B cell (primary cell): ENCODE data around the gene SUGCT. TPM values are rescaled to one million over a fixed set of nuclear protein-coding genes. Genes with fewer than 3 reads are reported as not detected.

Experiments
- ATAC-seq: fragments of 200-7000 bp; cut with Tn5 transposase; one replicate; pipeline ENCODE4 v1.10.0; 2021; ENCODE audit warnings: low read depth, mild to moderate bottlenecking, moderate number of reproducible peaks, moderate library complexity
- CTCF ChIA-PET: fragments of 350-600 bp; sonication (Branson Sonifier 250); formaldehyde crosslinking; loops from one replicate; lab custom pipeline; 2021; ENCODE audit warnings: antibody characterized with exemption, inconsistent platforms; lab: Charles Lee
- POLR2A ChIA-PET: fragments of 350-600 bp; sonication (Branson Sonifier 250); formaldehyde crosslinking; loops from one replicate; lab custom pipeline; 2021; ENCODE audit warnings: antibody characterized with exemption; lab: Charles Lee
- DNase-seq: peaks from one replicate; pipeline ENCODE4 v3.0.0; 2013
- H2AFZ ChIP-seq: 2 replicates; pipeline ENCODE4 v1.6.1; 2012; ENCODE audit warnings: mild to moderate bottlenecking, low read depth, low read length; ENCODE audit not compliant: insufficient read depth, poor library complexity, severe bottlenecking
- H3K27ac ChIP-seq, 2 donors: 1 replicate in 1 of 2; 2 replicates in 1 of 2; pipeline ENCODE4 v1.5.1; 2012 to 2013; ENCODE audit warnings: low read length in 2 of 2, mild to moderate bottlenecking in 2 of 2, moderate library complexity in 1 of 2
- H3K27me3 ChIP-seq, 4 experiments: fragments of 200-600 bp in 1 of 4; sonication (generic) in 1 of 4; replicated peaks in 1 of 4; 1 replicate in 2 of 4; 2 replicates in 2 of 4; pipeline versions ENCODE4 v1.6.1 to v1.7.0; 2013 to 2016; ENCODE audit warnings: low read length in 3 of 4, mild to moderate bottlenecking in 2 of 4, mixed read lengths in 1 of 4, moderate library complexity in 1 of 4; ENCODE audit not compliant: insufficient read depth in 4 of 4, control insufficient read depth in 3 of 4; ENCODE audit errors: control extremely low read depth in 1 of 4
- H3K36me3 ChIP-seq, 2 experiments: replicated peaks in 1 of 2; 1 replicate in 1 of 2; 2 replicates in 1 of 2; pipeline versions ENCODE4 v1.6.1 to v1.7.1; 2013; ENCODE audit warnings: low read length in 1 of 2; ENCODE audit not compliant: insufficient read depth in 2 of 2, control insufficient read depth in 1 of 2; ENCODE audit errors: control extremely low read depth in 1 of 2, extremely low read depth in 1 of 2
- H3K4me1 ChIP-seq, 2 donors: fragments of 200-600 bp in 1 of 2; sonication (generic) in 1 of 2; 1 replicate in 1 of 2; 2 replicates in 1 of 2; pipeline versions ENCODE4 v1.5.1 to v1.6.1; 2013 to 2017; ENCODE audit warnings: low read length in 2 of 2; ENCODE audit not compliant: control insufficient read depth in 2 of 2, insufficient read depth in 2 of 2
- H3K4me2 ChIP-seq: replicated peaks from 2 replicates; pipeline ENCODE3; 2012; ENCODE audit warnings: mild to moderate bottlenecking, low read depth, low read length; ENCODE audit not compliant: poor library complexity, severe bottlenecking
- H3K4me3 ChIP-seq, 5 experiments: fragments of 200-600 bp in 1 of 5; sonication (generic) in 1 of 5; 1 replicate in 3 of 5; 2 replicates in 2 of 5; pipeline versions ENCODE4 v1.5.1 to v1.7.0; 2011 to 2016; ENCODE audit warnings: low read length in 4 of 5, mild to moderate bottlenecking in 4 of 5, low read depth in 2 of 5, control low read depth in 1 of 5, moderate library complexity in 1 of 5; ENCODE audit not compliant: insufficient read depth in 1 of 5; ENCODE audit errors: control extremely low read depth in 1 of 5, extremely low read depth in 1 of 5
- H3K79me2 ChIP-seq: fragments of 200-600 bp; sonication (generic); one replicate; pipeline ENCODE4 v1.6.0; 2016; ENCODE audit warnings: low read length; ENCODE audit not compliant: control insufficient read depth, insufficient read depth
- H3K9ac ChIP-seq: fragments of 200-600 bp; sonication (generic); 2 replicates; pipeline ENCODE4 v1.6.1; 2017; ENCODE audit warnings: mild to moderate bottlenecking, low read length, moderate library complexity
- H3K9me3 ChIP-seq, 3 donors: one replicate each; pipeline versions ENCODE4 v1.6.1 to v1.7.1; 2013; ENCODE audit warnings: low read length in 2 of 3; ENCODE audit not compliant: control insufficient read depth in 2 of 3, insufficient read depth in 1 of 3; ENCODE audit errors: control extremely low read depth in 1 of 3
- H4K20me1 ChIP-seq: 2 replicates; pipeline ENCODE4 v1.6.0; 2012; ENCODE audit warnings: mild to moderate bottlenecking, low read length; ENCODE audit not compliant: insufficient read depth, control insufficient read depth, poor library complexity, severe bottlenecking
- H3K27ac Mint-ChIP-seq: one replicate; pipeline ENCODE4 v1.8.0; 2021; ENCODE audit warnings: mixed read lengths
- H3K27me3 Mint-ChIP-seq: one replicate; pipeline ENCODE4 v1.8.0; 2021; ENCODE audit warnings: mixed read lengths
- H3K4me1 Mint-ChIP-seq: one replicate; pipeline ENCODE4 v1.8.0; 2021; ENCODE audit warnings: mixed read lengths
- H3K4me3 Mint-ChIP-seq: one replicate; pipeline ENCODE4 v1.8.0; 2021; ENCODE audit warnings: mixed read lengths
- H3K9me3 Mint-ChIP-seq: one replicate; pipeline ENCODE4 v1.8.0; 2022; ENCODE audit warnings: mixed read lengths; ENCODE audit not compliant: insufficient read depth
- EZH2 ChIP-seq: IDR thresholded peaks from 2 replicates; pipeline ENCODE4 v1.6.1; 2012; ENCODE audit warnings: borderline replicate concordance, low read depth, mild to moderate bottlenecking, moderate library complexity, low read length; ENCODE audit not compliant: insufficient read depth, poor library complexity, severe bottlenecking
- WGBS: methylation state at CpG from one replicate; pipeline ENCODE4 v1.1.5; 2013; ENCODE audit warnings: missing lambda C conversion rate; ENCODE audit not compliant: insufficient coverage; 5-methylcytosine and 5-hydroxymethylcytosine counted together
- intact Hi-C: fragments of 100-400 bp; cut with micrococcal nuclease; formaldehyde crosslinking; loops from one replicate; pipeline ENCODE4 v1.10.0; 2022
- polyA plus RNA-seq: library from polyadenylated mRNA; depleted of rRNA; stranded (reverse); fragments of >200 nt; gene quantifications from 2 replicates; pipeline ENCODE4 v1.2.3, GENCODE V29; 2012
- total RNA-seq, 2 donors: library from RNA; stranded (reverse); fragments of 120-200 nt in 1 of 2; gene quantifications; 1 replicate in 1 of 2; 2 replicates in 1 of 2; pipeline versions ENCODE4 v1.2.3 to v1.2.4, GENCODE V29; 2013 to 2022
- TF ChIP-seq, protein P1 (sequence below): fragments of 200-600 bp; IDR thresholded peaks from one replicate; pipeline ENCODE4 v1.8.0; 2022; ENCODE audit warnings: antibody characterized with exemption, mild to moderate bottlenecking

The SUGCT gene
- total and polyA plus RNA-seq, 2 donors (not counting 1 experiment from before 2014, with no cell fraction given): 0.19 to 0.86 TPM

DNA sequence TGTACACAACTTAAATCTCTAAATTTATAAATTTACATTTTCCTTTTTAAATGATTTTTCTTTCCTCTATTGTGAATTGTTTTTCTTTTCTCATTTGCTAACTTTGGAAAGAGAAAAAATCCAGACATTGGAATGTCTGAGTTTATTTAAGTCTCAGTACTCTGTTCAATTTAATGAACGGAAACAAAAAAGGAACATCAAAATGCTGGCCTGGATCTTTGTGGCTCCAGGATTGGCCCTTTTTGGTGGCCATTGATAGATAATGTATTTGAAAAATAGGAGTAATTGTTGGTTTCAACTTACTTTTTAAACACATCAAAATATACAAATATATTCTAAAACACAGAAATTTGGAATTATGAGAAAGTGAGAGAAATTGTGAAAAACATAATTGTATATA, 336.0 kb downstream of the SUGCT start:
- Histone ChIP-seq H2AFZ (no peak overlapping the region), H3K79me2 (no peaks in the 10 kb centered on the region), H3K36me3 (no peaks in the 10 kb centered on the region), H3K4me1 (no peaks in the 10 kb centered on the region), H3K4me3 (no peak overlapping the region), H3K27me3 (no peaks in the 10 kb centered on the region), H3K4me2 (no peak overlapping the region), H3K27ac (no peak overlapping the region), H4K20me1 (no peaks in the 10 kb centered on the region), H3K9me3 (no peaks in the 10 kb centered on the region), H3K9ac (no peak overlapping the region)
- no peak overlapping the region for H3K27ac Mint-ChIP-seq
- WGBS: 100% methylated on average over 1 of the region's 1 CpG
- ChIA-PET CTCF (no interaction called here), POLR2A (no interaction called here)
- DNase-seq: no peak
- no peak for ATAC-seq
- H3K4me3 Mint-ChIP-seq: no peak overlapping the region
- peaks cover 6% of the 10 kb centered on the region for H3K27me3 Mint-ChIP-seq
- no peaks in the 10 kb centered on the region for H3K4me1 Mint-ChIP-seq
- H3K9me3 Mint-ChIP-seq: no peaks in the 10 kb centered on the region
- intact Hi-C loops: no loop called here
- TF ChIP-seq EZH2: no peak
- TF ChIP-seq, protein P1, sequence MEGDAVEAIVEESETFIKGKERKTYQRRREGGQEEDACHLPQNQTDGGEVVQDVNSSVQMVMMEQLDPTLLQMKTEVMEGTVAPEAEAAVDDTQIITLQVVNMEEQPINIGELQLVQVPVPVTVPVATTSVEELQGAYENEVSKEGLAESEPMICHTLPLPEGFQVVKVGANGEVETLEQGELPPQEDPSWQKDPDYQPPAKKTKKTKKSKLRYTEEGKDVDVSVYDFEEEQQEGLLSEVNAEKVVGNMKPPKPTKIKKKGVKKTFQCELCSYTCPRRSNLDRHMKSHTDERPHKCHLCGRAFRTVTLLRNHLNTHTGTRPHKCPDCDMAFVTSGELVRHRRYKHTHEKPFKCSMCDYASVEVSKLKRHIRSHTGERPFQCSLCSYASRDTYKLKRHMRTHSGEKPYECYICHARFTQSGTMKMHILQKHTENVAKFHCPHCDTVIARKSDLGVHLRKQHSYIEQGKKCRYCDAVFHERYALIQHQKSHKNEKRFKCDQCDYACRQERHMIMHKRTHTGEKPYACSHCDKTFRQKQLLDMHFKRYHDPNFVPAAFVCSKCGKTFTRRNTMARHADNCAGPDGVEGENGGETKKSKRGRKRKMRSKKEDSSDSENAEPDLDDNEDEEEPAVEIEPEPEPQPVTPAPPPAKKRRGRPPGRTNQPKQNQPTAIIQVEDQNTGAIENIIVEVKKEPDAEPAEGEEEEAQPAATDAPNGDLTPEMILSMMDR: no peak

DNA sequence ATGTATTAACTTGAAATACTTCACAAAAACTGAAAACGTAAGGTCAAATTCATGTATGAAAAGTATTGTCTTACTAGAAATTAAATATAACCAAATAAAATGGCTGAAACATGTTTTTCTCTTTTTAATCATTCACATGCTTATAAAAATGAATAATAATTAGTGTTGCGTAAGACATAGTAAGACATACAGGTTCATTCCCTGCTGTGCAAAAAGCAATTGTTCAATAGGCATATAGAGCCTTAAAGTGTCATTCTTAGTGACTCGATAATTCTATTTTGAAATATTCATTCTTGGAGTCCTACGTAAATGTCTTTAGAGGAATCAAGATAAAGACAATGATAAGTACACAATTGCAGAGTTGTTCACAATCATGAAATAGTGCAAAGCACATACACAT, 337.1 kb downstream of the SUGCT start:
- no peak overlapping the region for H3K4me3 ChIP-seq
- intact Hi-C loops: no loop called here
- no peaks in the 10 kb centered on the region for H3K79me2 ChIP-seq
- no peak overlapping the region for H3K4me3 Mint-ChIP-seq
- no peak overlapping the region for H3K9ac ChIP-seq
- ATAC-seq: no peak
- no peaks in the 10 kb centered on the region for H4K20me1 ChIP-seq
- no peak overlapping the region for H3K27ac ChIP-seq
- no peak overlapping the region for H3K27ac Mint-ChIP-seq
- H3K4me1 Mint-ChIP-seq: no peaks in the 10 kb centered on the region
- DNase-seq: no peak
- H3K36me3 ChIP-seq: no peaks in the 10 kb centered on the region
- H3K27me3 Mint-ChIP-seq: peaks cover 6% of the 10 kb centered on the region
- no peak for TF ChIP-seq EZH2
- TF ChIP-seq, protein P1: no peak
- no peaks in the 10 kb centered on the region for H3K9me3 ChIP-seq
- ChIA-PET POLR2A (no interaction called here), CTCF (no interaction called here)
- H3K27me3 ChIP-seq: no peaks in the 10 kb centered on the region
- H3K4me2 ChIP-seq: no peak overlapping the region
- no peaks in the 10 kb centered on the region for H3K9me3 Mint-ChIP-seq
- H3K4me1 ChIP-seq: no peaks in the 10 kb centered on the region
- WGBS: no CpG with 5 or more reads among the region's 4 CpGs
- no peak overlapping the region for H2AFZ ChIP-seq
